ENCODE measurements around the gene ZBTB7A.

ZBTB7A gene

DNA sequence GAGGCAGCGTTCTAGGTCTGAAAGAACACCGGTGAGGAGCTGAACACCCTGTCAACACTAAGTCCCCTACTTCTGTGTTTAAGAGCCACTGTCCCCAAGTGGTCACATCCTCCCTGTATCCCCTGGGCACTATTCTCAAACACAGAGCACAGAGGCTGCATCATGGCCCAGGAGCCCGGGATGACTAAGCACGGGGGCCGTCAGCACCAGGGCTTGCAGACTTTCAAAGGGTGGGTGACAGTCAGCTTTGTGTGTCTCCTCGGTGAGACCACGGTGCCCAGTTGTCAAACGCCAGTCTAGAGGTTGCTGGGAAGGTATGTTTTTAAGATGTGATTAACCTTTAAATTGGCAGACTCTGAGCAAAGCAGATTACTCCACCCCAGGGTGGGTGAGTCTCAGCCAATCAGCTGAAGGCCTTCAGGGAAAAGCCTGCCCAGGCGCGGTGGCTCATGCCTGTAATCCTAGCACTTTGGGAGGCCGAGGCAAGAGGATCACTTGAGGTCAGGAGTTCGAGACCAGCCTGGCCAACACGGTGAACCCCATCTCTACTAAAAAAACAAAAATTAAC, 49.2 kb upstream of the ZBTB7A start:
- TF ChIP-seq ZNF16 (tag by site-specific recombination; IDR thresholded peaks at IDR 0.05; ENCODE audit: low read depth): no peak
- TF ChIP-seq ZNF132 (tag by site-specific recombination; IDR thresholded peaks at IDR 0.05; ENCODE audit: borderline replicate concordance): no peak
- TF ChIP-seq ZNF121 (tag by site-specific recombination; IDR thresholded peaks at IDR 0.05): no peak
- peaks cover 15 to 88% of the 10 kb centered on the region in 2 experiments; a peak in 2 of 3 replicates for H3K36me3 ChIP-seq (ENCODE audit: control insufficient read depth in 2 of 2, insufficient read depth in 1 of 2, low read length in 2 of 2)
- CTCF ChIA-PET: interaction anchor here (0.6 to 1.2 kb wide), 3 partner anchors 12 to 1408 kb away, joined by 4 to 6 read pairs (median 4); no protein-coding TSS in a partner anchor
- no peak overlapping the region for H3K27ac ChIP-seq (ENCODE audit: extremely low read depth, low read depth, low read length)
- no peaks in the 10 kb centered on the region for H3K9me3 ChIP-seq (ENCODE audit: control insufficient read depth, insufficient read depth, low read depth, low read length)
- no peak overlapping the region for H3K4me3 ChIP-seq (ENCODE audit: low read depth, low read length)
- POLR2A ChIA-PET: no interaction called here
- H3K4me1 ChIP-seq (ENCODE audit: control insufficient read depth, insufficient read depth, low read length): no peaks in the 10 kb centered on the region

DNA sequence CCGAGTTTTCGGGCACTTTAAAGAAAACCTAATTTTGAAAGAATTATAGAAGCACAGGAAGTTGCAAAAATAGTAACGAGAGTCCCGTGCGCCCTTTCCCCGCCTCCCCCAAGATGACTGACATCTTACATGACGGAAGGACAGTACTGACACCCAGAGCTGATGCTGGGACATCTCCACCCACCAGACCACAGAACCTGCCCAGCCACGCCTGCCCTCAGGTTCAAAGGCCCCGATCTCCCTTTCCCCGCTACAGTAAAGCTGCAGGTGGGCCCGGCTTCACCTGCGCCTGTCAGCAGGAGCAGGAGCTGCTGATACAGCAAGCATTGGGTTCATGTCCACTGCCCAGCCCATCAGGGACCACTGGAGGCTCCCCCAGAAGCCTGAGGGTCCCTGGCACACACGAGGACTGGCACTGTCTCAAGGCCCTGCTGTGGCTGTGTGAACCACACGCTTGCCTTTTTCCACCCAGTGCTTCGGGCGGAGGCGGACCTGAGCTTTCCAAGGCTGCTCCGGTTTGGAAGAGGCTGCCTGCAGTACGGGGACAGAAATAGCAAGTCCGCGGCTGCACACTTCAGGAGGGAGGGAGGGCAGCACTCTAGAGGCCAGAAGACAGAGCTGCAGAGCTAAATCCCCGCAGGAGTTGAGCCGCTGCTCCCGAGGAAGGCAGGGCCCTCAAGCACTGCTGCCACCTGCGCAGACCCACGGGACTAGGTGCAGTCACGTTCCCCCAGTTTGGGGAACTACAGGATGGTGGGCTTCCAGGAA, 48.5 kb upstream of the ZBTB7A start:
- TF ChIP-seq ZBTB8A (tag by site-specific recombination; IDR thresholded peaks at IDR 0.05): no peak
- no peak for TF ChIP-seq ZFP37 (tag by site-specific recombination; IDR thresholded peaks at IDR 0.05)
- TF ChIP-seq ZBTB6 (tag by site-specific recombination; IDR thresholded peaks at IDR 0.05): no peak
- no peak overlapping the region for H3K27ac ChIP-seq (ENCODE audit: extremely low read depth, low read depth, low read length)
- CTCF ChIA-PET: interaction anchor here (0.9 to 1.2 kb wide), 2 partner anchors 11 to 24 kb away, joined by 4 to 6 read pairs; no protein-coding TSS in a partner anchor
- no peak overlapping the region for H3K4me3 ChIP-seq (ENCODE audit: low read depth, low read length)
- POLR2A ChIA-PET: no interaction called here
- H3K36me3 ChIP-seq (ENCODE audit: control insufficient read depth in 2 of 2, insufficient read depth in 1 of 2, low read length in 2 of 2): peaks cover 15 to 89% of the 10 kb centered on the region in 2 experiments; a peak in 2 of 3 replicates
- H3K4me1 ChIP-seq (ENCODE audit: control insufficient read depth, insufficient read depth, low read length): no peaks in the 10 kb centered on the region
- no peaks in the 10 kb centered on the region for H3K9me3 ChIP-seq (ENCODE audit: control insufficient read depth, insufficient read depth, low read depth, low read length)

DNA sequence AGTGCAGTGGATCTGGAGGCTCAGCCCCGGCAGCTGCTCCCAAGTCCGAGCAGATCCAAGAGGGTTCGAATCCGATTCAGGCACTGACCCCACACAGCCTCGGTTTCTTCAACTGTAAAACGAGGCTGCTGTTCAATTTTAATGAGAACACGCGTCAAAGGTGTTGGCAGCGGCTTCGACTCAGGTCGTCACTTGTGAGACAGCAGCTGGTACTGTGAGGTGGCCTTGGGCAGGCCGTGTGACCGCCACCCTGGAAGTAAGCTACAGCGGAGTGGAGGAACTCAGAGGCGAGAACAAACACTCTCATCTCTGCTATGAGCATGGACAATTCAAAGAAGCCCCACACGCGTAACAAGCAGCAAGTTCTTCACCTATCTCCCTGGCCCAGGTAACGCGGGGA, 47.5 kb upstream of the ZBTB7A start:
- POLR2A ChIA-PET: no interaction called here
- peaks cover 16 to 90% of the 10 kb centered on the region in 2 experiments; a peak in 2 of 3 replicates for H3K36me3 ChIP-seq (ENCODE audit: control insufficient read depth in 2 of 2, insufficient read depth in 1 of 2, low read length in 2 of 2)
- CTCF ChIA-PET: interaction anchor here (1.5 kb wide), 1 partner anchor 26 kb away, joined by 7 read pairs; no protein-coding TSS in a partner anchor
- TF ChIP-seq ZNF76 (tag by site-specific recombination; IDR thresholded peaks at IDR 0.05; ENCODE audit: borderline replicate concordance, low read depth) (no peak), ZBTB44 (tag by site-specific recombination; IDR thresholded peaks at IDR 0.05) (no peak), PBX3 (CRISPR knock-in tag; IDR thresholded peaks at IDR 0.05) (no peak), ZNF266 (tag by site-specific recombination; IDR thresholded peaks at IDR 0.05; ENCODE audit: low read depth) (no peak), ZNF112 (tag by site-specific recombination; IDR thresholded peaks at IDR 0.05) (no peak), ZNF549 (tag by site-specific recombination; IDR thresholded peaks at IDR 0.05) (no peak), ZNF776 (tag by site-specific recombination; IDR thresholded peaks at IDR 0.05; ENCODE audit: borderline replicate concordance) (no peak), ZBTB7A (tag by site-specific recombination; IDR thresholded peaks at IDR 0.05; ENCODE audit: low read depth) (no peak), ZNF335 (tag by site-specific recombination; conservative IDR thresholded peaks at IDR 0.05) (no peak), SP3 (tag by site-specific recombination; IDR thresholded peaks at IDR 0.05) (no peak)
- TF ChIP-seq, protein P1, sequence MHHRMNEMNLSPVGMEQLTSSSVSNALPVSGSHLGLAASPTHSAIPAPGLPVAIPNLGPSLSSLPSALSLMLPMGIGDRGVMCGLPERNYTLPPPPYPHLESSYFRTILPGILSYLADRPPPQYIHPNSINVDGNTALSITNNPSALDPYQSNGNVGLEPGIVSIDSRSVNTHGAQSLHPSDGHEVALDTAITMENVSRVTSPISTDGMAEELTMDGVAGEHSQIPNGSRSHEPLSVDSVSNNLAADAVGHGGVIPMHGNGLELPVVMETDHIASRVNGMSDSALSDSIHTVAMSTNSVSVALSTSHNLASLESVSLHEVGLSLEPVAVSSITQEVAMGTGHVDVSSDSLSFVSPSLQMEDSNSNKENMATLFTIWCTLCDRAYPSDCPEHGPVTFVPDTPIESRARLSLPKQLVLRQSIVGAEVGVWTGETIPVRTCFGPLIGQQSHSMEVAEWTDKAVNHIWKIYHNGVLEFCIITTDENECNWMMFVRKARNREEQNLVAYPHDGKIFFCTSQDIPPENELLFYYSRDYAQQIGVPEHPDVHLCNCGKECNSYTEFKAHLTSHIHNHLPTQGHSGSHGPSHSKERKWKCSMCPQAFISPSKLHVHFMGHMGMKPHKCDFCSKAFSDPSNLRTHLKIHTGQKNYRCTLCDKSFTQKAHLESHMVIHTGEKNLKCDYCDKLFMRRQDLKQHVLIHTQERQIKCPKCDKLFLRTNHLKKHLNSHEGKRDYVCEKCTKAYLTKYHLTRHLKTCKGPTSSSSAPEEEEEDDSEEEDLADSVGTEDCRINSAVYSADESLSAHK (tag by site-specific recombination; IDR thresholded peaks at IDR 0.05): no peak
- H3K27ac ChIP-seq (ENCODE audit: extremely low read depth, low read depth, low read length): no peak overlapping the region
- H3K4me3 ChIP-seq (ENCODE audit: low read depth, low read length): no peak overlapping the region
- H3K4me1 ChIP-seq (ENCODE audit: control insufficient read depth, insufficient read depth, low read length): no peaks in the 10 kb centered on the region
- H3K9me3 ChIP-seq (ENCODE audit: control insufficient read depth, insufficient read depth, low read depth, low read length): no peaks in the 10 kb centered on the region

Measured in HEK293 (cell line).